ENCODE measurements around the gene RPL9.

- TF ChIP-seq CTCF (IDR thresholded peaks at IDR 0.05) (no peak), POLR2A (IDR thresholded peaks at IDR 0.05) (no peak)
Measured at GRCh38 chr4:39407584-39407885, 51.2 kb downstream of the RPL9 start.
